NCI-H1930 (cell line): Measurements from ENCODE around the gene CRABP2.

Source experiments
- DNase-seq, 2 experiments: peaks; one replicate each; lab custom pipeline; 2025; lab: John Stamatoyannopoulos, UW

CRABP2 gene

GRCh38 chr1:156689953-156690674, 15.3 kb downstream of the CRABP2 start:
- no peak for DNase-seq

- peak; percentile 53 to 76 for DNase-seq
Measured at GRCh38 chr1:156689035-156689952, 16.1 kb downstream of the CRABP2 start.

- no peak for DNase-seq
Measured at GRCh38 chr1:156684227-156684782, 21.1 kb downstream of the CRABP2 start.

- no peak for DNase-seq
Measured at GRCh38 chr1:156682166-156682890, 23.1 kb downstream of the CRABP2 start.

GRCh38 chr1:156681196-156681960, 24.0 kb downstream of the CRABP2 start:
- no peak for DNase-seq

GRCh38 chr1:156680056-156680455, 25.3 kb downstream of the CRABP2 start:
- DNase-seq = no peak

GRCh38 chr1:156677616-156678596, 27.5 kb downstream of the CRABP2 start:
- peak; percentile 30 to 54 for DNase-seq

- DNase-seq = no peak
Measured at GRCh38 chr1:156676820-156677615, 28.4 kb downstream of the CRABP2 start, which contains the start of gene NES. Gene NES, minus strand, starts transcription at chr1:156677407. Its CDS starts 143 bp downstream, at chr1:156677264.

- DNase-seq = no peak
Measured at GRCh38 chr1:156676114-156676819, 29.1 kb downstream of the CRABP2 start.

- DNase-seq = no peak
Measured at GRCh38 chr1:156675210-156676113, 29.9 kb downstream of the CRABP2 start.

GRCh38 chr1:156673387-156674121, 31.8 kb downstream of the CRABP2 start:
- no peak for DNase-seq

GRCh38 chr1:156671804-156672203, 33.6 kb downstream of the CRABP2 start:
- no peak for DNase-seq

GRCh38 chr1:156670791-156671190, 34.6 kb downstream of the CRABP2 start:
- no peak for DNase-seq

- DNase-seq = no peak
Measured at GRCh38 chr1:156670359-156670758, 35.0 kb downstream of the CRABP2 start.

GRCh38 chr1:156669794-156670193, 35.6 kb downstream of the CRABP2 start:
- DNase-seq = no peak

- DNase-seq = no peak
Measured at GRCh38 chr1:156668801-156669637, 36.4 kb downstream of the CRABP2 start.
